T-cell (primary cell): ENCODE data around the gene SORCS3. TPM values are rescaled to one million over a fixed set of nuclear protein-coding genes. Genes with fewer than 3 reads are reported as not detected.

Source experiments
- ATAC-seq, 4 experiments: fragments of 200-7000 bp in 3 of 4; fragments of 150-1000 bp in 1 of 4; cut with Tn5 transposase; replicated peaks in 1 of 4; 1 replicate in 3 of 4; 2 replicates in 1 of 4; pipeline ENCODE4 v1.10.0; 2021; ENCODE audit warnings: moderate library complexity in 3 of 4, mild to moderate bottlenecking in 2 of 4, moderate number of reproducible peaks in 1 of 4
- CTCF ChIA-PET, 2 donors: fragments of 300-600 bp; sonication (Branson Sonifier 250); formaldehyde crosslinking; loops; one replicate each; lab custom pipeline; 2022; ENCODE audit warnings: antibody characterized with exemption in 2 of 2; lab: Charles Lee
- POLR2A ChIA-PET, 2 donors: fragments of 300-600 bp; sonication (Branson Sonifier 250); formaldehyde crosslinking; loops; one replicate each; lab custom pipeline; 2022; ENCODE audit warnings: antibody characterized with exemption in 2 of 2; lab: Charles Lee
- DNase-seq, 35 experiments: peaks; one replicate each; pipeline versions ENCODE4 v3.0.0 to v3.0.0-alpha.2; 2013 to 2023
- H3K27ac ChIP-seq: one replicate; pipeline ENCODE4 v1.5.1; 2013; ENCODE audit warnings: low read length
- H3K27me3 ChIP-seq, 2 experiments: replicated peaks in 1 of 2; 1 replicate in 1 of 2; 2 replicates in 1 of 2; pipeline versions ENCODE4 v1.6.1 to v1.7.0; 2013; ENCODE audit warnings: low read length in 1 of 2, mixed read lengths in 1 of 2; ENCODE audit not compliant: control insufficient read depth in 2 of 2, insufficient read depth in 2 of 2; ENCODE audit errors: extremely low read depth in 1 of 2
- H3K36me3 ChIP-seq, 2 donors: 1 replicate in 1 of 2; 2 replicates in 1 of 2; pipeline versions ENCODE4 v1.6.1 to v1.7.0; 2013; ENCODE audit warnings: low read length in 1 of 2; ENCODE audit not compliant: control insufficient read depth in 2 of 2, insufficient read depth in 1 of 2; ENCODE audit errors: extremely low read depth in 1 of 2
- H3K4me1 ChIP-seq, 2 experiments: 1 replicate in 1 of 2; 2 replicates in 1 of 2; pipeline versions ENCODE4 v1.6.1 to v1.7.0; 2013; ENCODE audit warnings: low read length in 2 of 2, mixed read lengths in 1 of 2; ENCODE audit not compliant: insufficient read depth in 2 of 2, control insufficient read depth in 1 of 2; ENCODE audit errors: extremely low read depth in 1 of 2
- H3K4me3 ChIP-seq, 2 donors: 1 replicate in 1 of 2; 2 replicates in 1 of 2; pipeline versions ENCODE4 v1.5.1 to v1.7.0; 2013; ENCODE audit warnings: mild to moderate bottlenecking in 2 of 2, low read length in 1 of 2, moderate library complexity in 1 of 2; ENCODE audit not compliant: control insufficient read depth in 1 of 2; ENCODE audit errors: extremely low read depth in 1 of 2
- H3K9me3 ChIP-seq: 2 replicates; pipeline ENCODE4 v1.7.0; 2013
- H3K27ac Mint-ChIP-seq, 2 donors: one replicate each; pipeline ENCODE4 v1.8.0; 2020 to 2021; ENCODE audit warnings: mild to moderate bottlenecking in 2 of 2, mixed read lengths in 2 of 2
- H3K27me3 Mint-ChIP-seq, 2 donors: one replicate each; pipeline ENCODE4 v1.8.0; 2021 to 2022; ENCODE audit warnings: mixed read lengths in 2 of 2
- H3K36me3 Mint-ChIP-seq: one replicate; pipeline ENCODE4 v1.8.0; 2021; ENCODE audit warnings: mixed read lengths
- H3K4me1 Mint-ChIP-seq, 3 donors: one replicate each; pipeline ENCODE4 v1.8.0; 2020 to 2022; ENCODE audit warnings: mixed read lengths in 3 of 3, mild to moderate bottlenecking in 1 of 3
- H3K4me3 Mint-ChIP-seq, 3 donors: one replicate each; pipeline ENCODE4 v1.8.0; 2020 to 2022; ENCODE audit warnings: mild to moderate bottlenecking in 3 of 3, mixed read lengths in 3 of 3, moderate library complexity in 3 of 3
- H3K9me3 Mint-ChIP-seq, 3 donors: one replicate each; pipeline ENCODE4 v1.8.0; 2020 to 2022; ENCODE audit warnings: mixed read lengths in 3 of 3
- WGBS: methylation state at CpG from one replicate; pipeline ENCODE4 v1.1.5; 2013; ENCODE audit warnings: missing lambda C conversion rate; ENCODE audit not compliant: insufficient coverage; 5-methylcytosine and 5-hydroxymethylcytosine counted together
- total RNA-seq, 35 experiments: library from RNA in 6 of 35; stranded (reverse) in 6 of 35; fragments of 120-200 nt in 1 of 35; gene quantifications; one replicate each; pipeline versions ENCODE4 v1.2.1 to v1.2.4 and lab custom pipeline; 2013 to 2026

Gene SORCS3
- total RNA-seq, 5 donors from 2014 or later (not counting 1 experiment from before 2014, with no cell fraction given), result 0.03 to 1.8 (median 0.50) TPM; not detected in 1

DNA sequence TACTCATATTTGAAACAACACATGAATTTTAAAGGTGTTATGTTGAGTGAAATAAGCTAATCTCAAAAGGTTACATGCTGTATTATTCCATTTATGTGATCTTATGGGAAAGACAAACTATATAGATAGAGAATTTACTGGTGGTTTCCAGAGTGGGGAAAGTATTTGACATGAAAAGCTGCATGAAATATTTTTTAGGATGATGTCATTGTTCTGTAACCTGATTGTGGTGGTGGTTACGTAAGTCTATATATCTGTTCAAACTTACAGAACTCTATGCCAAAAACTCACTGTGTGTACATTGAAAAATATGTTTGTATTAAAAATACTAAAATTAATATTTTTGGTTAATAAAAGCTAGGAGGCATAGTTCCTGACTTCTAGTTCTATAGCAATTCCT lies 453.0 kb downstream of the SORCS3 start:
- DNase-seq, result no peak
- H3K4me1 Mint-ChIP-seq, result no peaks in the 10 kb centered on the region
- H3K27me3 ChIP-seq, result no peaks in the 10 kb centered on the region
- H3K9me3 ChIP-seq, result no peaks in the 10 kb centered on the region
- no peaks in the 10 kb centered on the region for H3K4me1 ChIP-seq
- H3K4me3 Mint-ChIP-seq, result no peak overlapping the region
- POLR2A ChIA-PET, result no interaction called here
- H3K4me3 ChIP-seq, result no peak overlapping the region
- WGBS, result no CpG with 5 or more reads among the region's 1 CpG
- H3K36me3 ChIP-seq, result no peaks in the 10 kb centered on the region
- H3K27ac ChIP-seq, result no peak overlapping the region
- CTCF ChIA-PET, result no interaction called here
- H3K27ac Mint-ChIP-seq, result no peak overlapping the region
- H3K27me3 Mint-ChIP-seq, result peaks cover 0 to under 1% of the 10 kb centered on the region in 2 donors
- no peaks in the 10 kb centered on the region for H3K36me3 Mint-ChIP-seq
- peaks cover 0 to 5% (median 0%) of the 10 kb centered on the region in 3 donors for H3K9me3 Mint-ChIP-seq
- ATAC-seq, result no peak

DNA sequence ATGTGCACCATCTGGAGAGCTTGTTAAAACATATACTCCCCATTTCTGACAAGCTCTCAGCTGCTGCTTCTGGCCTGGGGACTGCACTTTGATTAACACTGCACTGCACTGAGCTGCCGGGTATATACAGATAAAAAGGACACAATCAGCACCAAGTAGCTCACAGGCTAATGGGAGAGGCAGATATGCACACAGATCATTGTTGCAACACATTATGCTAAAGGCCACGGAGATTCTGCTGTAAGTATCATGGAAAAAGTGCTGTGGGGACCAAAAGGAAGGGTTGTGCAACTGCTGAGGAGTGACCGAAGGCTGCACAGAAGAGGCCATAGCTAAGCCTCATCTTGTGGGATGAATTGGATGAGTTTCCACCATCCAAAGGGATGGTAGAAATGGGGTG lies 455.2 kb downstream of the SORCS3 start:
- H3K4me1 Mint-ChIP-seq, result no peaks in the 10 kb centered on the region
- DNase-seq, result no peak
- ChIA-PET CTCF (no interaction called here), POLR2A (no interaction called here)
- H3K27me3 Mint-ChIP-seq, result no peaks in the 10 kb centered on the region
- ATAC-seq, result no peak
- WGBS, result 83% methylated on average over 3 of the region's 3 CpGs
- Histone ChIP-seq H3K9me3 (no peaks in the 10 kb centered on the region), H3K27me3 (no peaks in the 10 kb centered on the region), H3K4me1 (no peaks in the 10 kb centered on the region), H3K36me3 (no peaks in the 10 kb centered on the region), H3K27ac (no peak overlapping the region), H3K4me3 (no peak overlapping the region)
- H3K4me3 Mint-ChIP-seq, result no peak overlapping the region
- no peaks in the 10 kb centered on the region for H3K36me3 Mint-ChIP-seq
- H3K27ac Mint-ChIP-seq, result no peak overlapping the region
- H3K9me3 Mint-ChIP-seq, result peaks cover 0 to 5% (median 0%) of the 10 kb centered on the region in 3 donors

DNA sequence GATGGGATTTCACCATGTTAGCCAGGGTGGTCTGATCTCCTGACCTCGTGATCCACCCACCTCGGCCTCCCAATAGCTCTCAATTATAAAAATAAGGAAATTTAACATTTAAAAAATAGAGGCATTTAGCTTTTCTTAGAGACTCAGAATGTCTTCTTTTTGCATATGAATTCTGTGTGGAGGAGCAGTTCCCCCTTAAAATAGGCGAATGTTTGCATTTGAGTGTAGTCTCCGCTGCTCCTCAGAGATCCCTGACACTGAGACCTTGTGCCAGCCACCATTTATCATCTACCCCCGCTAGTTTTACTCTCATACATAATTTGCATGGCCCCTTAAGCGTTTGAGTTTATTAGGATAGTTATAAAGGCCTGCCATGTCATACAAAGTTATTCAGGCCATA lies 461.9 kb downstream of the SORCS3 start:
- DNase-seq (no peak), ATAC-seq (no peak)
- Histone ChIP-seq H3K9me3 (no peaks in the 10 kb centered on the region), H3K27ac (no peak overlapping the region), H3K36me3 (no peaks in the 10 kb centered on the region), H3K4me3 (no peak overlapping the region), H3K4me1 (no peaks in the 10 kb centered on the region), H3K27me3 (no peaks in the 10 kb centered on the region)
- ChIA-PET CTCF (no interaction called here), POLR2A (no interaction called here)
- no peaks in the 10 kb centered on the region for H3K4me1 Mint-ChIP-seq
- H3K4me3 Mint-ChIP-seq, result no peak overlapping the region
- no CpG with 5 or more reads among the region's 6 CpGs for WGBS
- H3K27me3 Mint-ChIP-seq, result no peaks in the 10 kb centered on the region
- H3K36me3 Mint-ChIP-seq, result peaks cover 5% of the 10 kb centered on the region
- no peak overlapping the region for H3K27ac Mint-ChIP-seq
- H3K9me3 Mint-ChIP-seq, result peaks cover 0 to 5% (median 0%) of the 10 kb centered on the region in 3 donors

DNA sequence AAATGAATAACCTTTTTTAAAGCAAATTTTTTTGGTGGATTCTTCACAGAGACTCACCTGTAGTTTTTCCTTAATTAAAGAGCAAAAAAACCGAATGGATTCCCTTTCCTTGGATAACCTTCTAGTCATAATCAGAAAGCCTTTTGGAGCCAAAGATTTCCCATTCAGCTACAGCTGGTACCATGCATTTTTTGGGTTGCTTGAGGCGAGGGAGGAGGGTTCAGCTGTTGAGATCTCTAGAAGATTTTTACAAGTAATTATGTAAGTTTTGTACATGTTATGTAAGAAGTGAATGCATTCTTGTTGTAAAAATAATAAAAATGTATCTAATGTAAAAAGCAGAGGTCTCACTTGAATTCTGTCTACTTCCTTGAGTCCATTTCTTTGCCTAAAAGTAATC lies 463.2 kb downstream of the SORCS3 start:
- H3K9me3 ChIP-seq, result no peaks in the 10 kb centered on the region
- no peaks in the 10 kb centered on the region for H3K27me3 ChIP-seq
- no peak overlapping the region for H3K4me3 Mint-ChIP-seq
- no peaks in the 10 kb centered on the region for H3K4me1 Mint-ChIP-seq
- no peak overlapping the region for H3K27ac ChIP-seq
- H3K4me3 ChIP-seq, result no peak overlapping the region
- ChIA-PET CTCF (no interaction called here), POLR2A (no interaction called here)
- no peak for DNase-seq
- H3K27me3 Mint-ChIP-seq, result no peaks in the 10 kb centered on the region
- no CpG with 5 or more reads among the region's 2 CpGs for WGBS
- no peaks in the 10 kb centered on the region for H3K4me1 ChIP-seq
- no peak overlapping the region for H3K27ac Mint-ChIP-seq
- no peaks in the 10 kb centered on the region for H3K36me3 ChIP-seq
- no peak for ATAC-seq
- H3K9me3 Mint-ChIP-seq, result peaks cover 0 to 5% (median 0%) of the 10 kb centered on the region in 3 donors
- H3K36me3 Mint-ChIP-seq, result peaks cover 5% of the 10 kb centered on the region

DNA sequence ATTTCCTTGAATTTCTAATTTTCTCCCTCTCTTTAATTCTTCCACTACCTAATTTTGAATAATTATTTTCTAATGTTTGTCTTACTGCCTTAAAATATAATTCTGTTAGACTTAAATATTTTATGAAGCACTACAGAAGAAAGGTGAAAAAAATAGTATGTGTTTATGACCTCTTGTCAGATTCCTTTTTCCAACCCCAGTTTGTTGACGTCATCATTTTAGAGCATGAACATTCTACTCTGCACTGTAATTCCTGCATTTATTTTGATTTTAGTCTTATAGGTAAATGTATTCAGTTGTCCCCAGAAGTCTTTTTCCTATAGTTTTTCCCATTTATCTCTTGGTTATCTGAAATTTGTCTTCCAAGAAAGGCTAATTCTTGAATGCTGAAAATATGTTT lies 468.1 kb downstream of the SORCS3 start:
- DNase-seq, result no peak
- ATAC-seq, result no peak
- no peaks in the 10 kb centered on the region for H3K4me1 ChIP-seq
- Mint-ChIP-seq H3K36me3 (peaks cover 5% of the 10 kb centered on the region), H3K27ac (no peak overlapping the region), H3K9me3 (peaks cover 0 to 5% (median 0%) of the 10 kb centered on the region in 3 donors), H3K27me3 (peaks cover 0 to 3% of the 10 kb centered on the region in 2 donors), H3K4me3 (no peak overlapping the region), H3K4me1 (no peaks in the 10 kb centered on the region)
- ChIA-PET CTCF (no interaction called here), POLR2A (no interaction called here)
- H3K9me3 ChIP-seq, result no peaks in the 10 kb centered on the region
- no CpG with 5 or more reads among the region's 1 CpG for WGBS
- no peak overlapping the region for H3K4me3 ChIP-seq
- no peaks in the 10 kb centered on the region for H3K27me3 ChIP-seq
- H3K36me3 ChIP-seq, result no peaks in the 10 kb centered on the region
- no peak overlapping the region for H3K27ac ChIP-seq

DNA sequence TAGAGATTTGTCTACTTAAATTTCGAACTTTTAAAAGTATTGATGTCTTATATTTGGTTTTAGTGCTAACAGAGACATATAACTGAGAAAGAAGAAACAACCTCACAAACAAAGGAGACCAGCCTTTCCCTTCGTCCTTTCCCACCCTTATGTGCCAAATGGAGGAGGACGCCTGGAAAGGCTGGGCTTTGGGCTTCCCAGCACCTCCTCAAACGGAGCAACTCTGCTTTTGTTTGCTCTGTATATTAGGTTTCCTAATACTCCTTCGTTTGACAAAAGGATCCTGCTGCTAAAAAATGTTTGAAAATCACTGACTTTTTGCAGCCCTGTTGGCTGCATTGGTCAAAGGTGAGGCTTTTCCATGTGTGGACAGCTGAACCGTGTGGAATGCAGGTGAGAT lies 471.8 kb downstream of the SORCS3 start:
- H3K4me3 Mint-ChIP-seq, result no peak overlapping the region

DNA sequence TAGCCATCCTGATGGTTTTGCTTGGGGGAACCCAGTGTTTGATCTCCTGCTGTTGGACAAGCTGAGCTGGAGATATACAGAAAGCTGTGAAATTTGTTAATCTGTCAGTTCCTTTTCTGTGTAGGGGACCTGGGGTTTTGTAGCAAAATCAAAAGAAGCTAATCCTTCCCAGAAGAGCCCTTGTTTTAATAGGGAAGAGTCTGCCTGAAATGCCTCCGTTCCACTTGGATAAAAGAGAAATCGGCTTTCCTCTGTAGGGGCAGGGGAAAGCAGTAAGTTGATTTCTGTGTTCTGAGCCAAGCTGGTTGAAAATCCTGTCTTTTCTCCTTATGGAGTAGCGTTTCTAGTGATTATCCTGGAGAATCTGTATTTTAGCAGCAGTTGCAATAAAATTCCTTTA lies 472.6 kb downstream of the SORCS3 start:
- no peak overlapping the region for H3K4me3 ChIP-seq
- Mint-ChIP-seq H3K4me1 (no peaks in the 10 kb centered on the region), H3K36me3 (peaks cover 3% of the 10 kb centered on the region), H3K27ac (no peak overlapping the region), H3K9me3 (peaks cover 0 to 8% (median 3%) of the 10 kb centered on the region in 3 donors), H3K27me3 (peaks cover 0 to 3% of the 10 kb centered on the region in 2 donors), H3K4me3 (no peak overlapping the region)
- WGBS, result 29% methylated on average over 2 of the region's 3 CpGs
- H3K4me1 ChIP-seq, result no peaks in the 10 kb centered on the region
- H3K27me3 ChIP-seq, result no peaks in the 10 kb centered on the region
- no peaks in the 10 kb centered on the region for H3K9me3 ChIP-seq
- ATAC-seq, result no peak
- POLR2A ChIA-PET, result no interaction called here
- CTCF ChIA-PET, result no interaction called here
- no peaks in the 10 kb centered on the region for H3K36me3 ChIP-seq
- no peak overlapping the region for H3K27ac ChIP-seq
- no peak for DNase-seq

More for the DNA sequence above, 471.8 kb downstream of the SORCS3 start:
- ChIA-PET POLR2A (no interaction called here), CTCF (no interaction called here)
- 17% methylated on average over 2 of the region's 6 CpGs for WGBS
- Histone ChIP-seq H3K27ac (no peak overlapping the region), H3K27me3 (no peaks in the 10 kb centered on the region), H3K36me3 (no peaks in the 10 kb centered on the region), H3K4me1 (no peaks in the 10 kb centered on the region), H3K9me3 (no peaks in the 10 kb centered on the region), H3K4me3 (no peak overlapping the region)
- H3K4me1 Mint-ChIP-seq, result no peaks in the 10 kb centered on the region
- peaks cover 0 to 4% (median 3%) of the 10 kb centered on the region in 3 donors for H3K9me3 Mint-ChIP-seq
- no peak overlapping the region for H3K27ac Mint-ChIP-seq
- DNase-seq (no peak), ATAC-seq (no peak)
- peaks cover 0 to 3% of the 10 kb centered on the region in 2 donors for H3K27me3 Mint-ChIP-seq
- no peaks in the 10 kb centered on the region for H3K36me3 Mint-ChIP-seq
